ENCODE results near the gene ADAM30. TPM values are rescaled to one million over a fixed set of nuclear protein-coding genes. Genes with fewer than 3 reads are reported as not detected.

Gene ADAM30
- total and polyA plus RNA-seq, 2 of the 13 experiments (the other 11 are each of a cell fraction or from before 2014, with no cell fraction given): not detected

DNA sequence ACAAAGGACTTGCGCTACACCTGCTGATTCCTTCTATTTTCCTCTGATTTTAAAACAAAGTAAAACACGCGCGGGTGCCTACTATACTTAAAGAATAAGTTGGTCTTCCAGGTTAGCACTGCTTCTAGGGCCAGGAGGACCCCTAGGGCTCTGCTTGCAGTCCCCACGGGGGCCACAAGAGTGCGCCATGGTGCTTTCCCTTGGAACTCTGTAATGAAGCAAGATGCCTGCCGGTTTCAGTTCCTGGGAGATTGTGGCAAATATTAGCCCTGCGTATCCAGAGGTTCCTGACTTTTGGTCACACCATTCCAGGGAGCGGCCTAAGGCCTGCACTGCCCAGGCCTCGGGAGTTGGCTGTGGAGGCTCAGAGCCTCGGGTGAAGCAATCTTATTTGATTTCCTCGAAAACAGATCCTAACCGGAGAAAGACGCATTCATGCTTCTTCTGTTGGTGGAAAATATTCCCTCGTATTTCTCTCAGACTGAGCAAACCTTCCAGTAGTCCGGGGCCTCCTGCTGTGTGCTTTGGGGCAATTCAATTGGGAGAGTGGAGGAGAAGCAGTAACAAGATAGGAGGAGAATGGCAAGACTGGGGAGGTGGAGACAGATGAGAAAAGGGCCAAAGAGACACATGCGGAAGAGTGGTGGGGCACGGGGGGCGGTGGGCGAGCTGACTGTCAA is 25.3 kb downstream of the ADAM30 start (continued):
- TF ChIP-seq MIXL1 (CRISPR knock-in tag; IDR thresholded peaks at IDR 0.05) (peak; percentile 75; the same call in 1 of the 2 replicates), ZNF225 (CRISPR knock-in tag; IDR thresholded peaks at IDR 0.05) (no peak), ZBTB21 (CRISPR knock-in tag; IDR thresholded peaks at IDR 0.05) (no peak), STAT6 (CRISPR knock-in tag; IDR thresholded peaks at IDR 0.05; ENCODE audit: borderline replicate concordance) (no peak), WIZ (CRISPR knock-in tag; IDR thresholded peaks at IDR 0.05) (no peak), ZNF564 (CRISPR knock-in tag; IDR thresholded peaks at IDR 0.05) (no peak), TBL1XR1 (IDR thresholded peaks at IDR 0.05; ENCODE audit: borderline replicate concordance, low read length, partially characterized antibody) (no peak), HNRNPH1 (optimal IDR thresholded peaks at IDR 0.05; ENCODE audit: low read depth, low read length) (no peak), ZNF562 (CRISPR knock-in tag; IDR thresholded peaks at IDR 0.05; ENCODE audit: borderline replicate concordance) (no peak), SP4 (CRISPR knock-in tag; IDR thresholded peaks at IDR 0.05) (no peak), ZNF10 (CRISPR knock-in tag; IDR thresholded peaks at IDR 0.05; ENCODE audit: borderline replicate concordance, low read depth) (no peak), TARDBP (CRISPR knock-in tag; IDR thresholded peaks at IDR 0.05) (no peak), TEAD3 (CRISPR knock-in tag; optimal IDR thresholded peaks at IDR 0.05; ENCODE audit: borderline replicate concordance) (peak; percentile 58), RFX1 (IDR thresholded peaks at IDR 0.05) (no peak), ESRRA (CRISPR knock-in tag; IDR thresholded peaks at IDR 0.05; ENCODE audit: low read depth) (no peak), POLR2AphosphoS2 (IDR thresholded peaks at IDR 0.05; ENCODE audit: low read depth, low read length) (no peak), IRX3 (CRISPR knock-in tag; IDR thresholded peaks at IDR 0.05; ENCODE audit: borderline replicate concordance, low read depth) (no peak), ZNF451 (CRISPR knock-in tag; IDR thresholded peaks at IDR 0.05) (no peak), GATAD2A (CRISPR knock-in tag; IDR thresholded peaks at IDR 0.05) (0 out of 2 replicates have a peak, but pooled peaks have one; percentile 13), ZMYM2 (CRISPR knock-in tag; IDR thresholded peaks at IDR 0.05) (no peak), RARG (CRISPR knock-in tag; IDR thresholded peaks at IDR 0.05; ENCODE audit: low read depth) (no peak), U2AF2 (IDR thresholded peaks at IDR 0.05; ENCODE audit: low read depth, low read length) (no peak)
- TF ChIP-seq, protein P1, sequence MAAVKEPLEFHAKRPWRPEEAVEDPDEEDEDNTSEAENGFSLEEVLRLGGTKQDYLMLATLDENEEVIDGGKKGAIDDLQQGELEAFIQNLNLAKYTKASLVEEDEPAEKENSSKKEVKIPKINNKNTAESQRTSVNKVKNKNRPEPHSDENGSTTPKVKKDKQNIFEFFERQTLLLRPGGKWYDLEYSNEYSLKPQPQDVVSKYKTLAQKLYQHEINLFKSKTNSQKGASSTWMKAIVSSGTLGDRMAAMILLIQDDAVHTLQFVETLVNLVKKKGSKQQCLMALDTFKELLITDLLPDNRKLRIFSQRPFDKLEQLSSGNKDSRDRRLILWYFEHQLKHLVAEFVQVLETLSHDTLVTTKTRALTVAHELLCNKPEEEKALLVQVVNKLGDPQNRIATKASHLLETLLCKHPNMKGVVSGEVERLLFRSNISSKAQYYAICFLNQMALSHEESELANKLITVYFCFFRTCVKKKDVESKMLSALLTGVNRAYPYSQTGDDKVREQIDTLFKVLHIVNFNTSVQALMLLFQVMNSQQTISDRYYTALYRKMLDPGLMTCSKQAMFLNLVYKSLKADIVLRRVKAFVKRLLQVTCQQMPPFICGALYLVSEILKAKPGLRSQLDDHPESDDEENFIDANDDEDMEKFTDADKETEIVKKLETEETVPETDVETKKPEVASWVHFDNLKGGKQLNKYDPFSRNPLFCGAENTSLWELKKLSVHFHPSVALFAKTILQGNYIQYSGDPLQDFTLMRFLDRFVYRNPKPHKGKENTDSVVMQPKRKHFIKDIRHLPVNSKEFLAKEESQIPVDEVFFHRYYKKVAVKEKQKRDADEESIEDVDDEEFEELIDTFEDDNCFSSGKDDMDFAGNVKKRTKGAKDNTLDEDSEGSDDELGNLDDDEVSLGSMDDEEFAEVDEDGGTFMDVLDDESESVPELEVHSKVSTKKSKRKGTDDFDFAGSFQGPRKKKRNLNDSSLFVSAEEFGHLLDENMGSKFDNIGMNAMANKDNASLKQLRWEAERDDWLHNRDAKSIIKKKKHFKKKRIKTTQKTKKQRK (IDR thresholded peaks at IDR 0.05; ENCODE audit: low read length): no peak
- TF ChIP-seq, protein P2, sequence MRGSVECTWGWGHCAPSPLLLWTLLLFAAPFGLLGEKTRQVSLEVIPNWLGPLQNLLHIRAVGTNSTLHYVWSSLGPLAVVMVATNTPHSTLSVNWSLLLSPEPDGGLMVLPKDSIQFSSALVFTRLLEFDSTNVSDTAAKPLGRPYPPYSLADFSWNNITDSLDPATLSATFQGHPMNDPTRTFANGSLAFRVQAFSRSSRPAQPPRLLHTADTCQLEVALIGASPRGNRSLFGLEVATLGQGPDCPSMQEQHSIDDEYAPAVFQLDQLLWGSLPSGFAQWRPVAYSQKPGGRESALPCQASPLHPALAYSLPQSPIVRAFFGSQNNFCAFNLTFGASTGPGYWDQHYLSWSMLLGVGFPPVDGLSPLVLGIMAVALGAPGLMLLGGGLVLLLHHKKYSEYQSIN (CRISPR knock-in tag; IDR thresholded peaks at IDR 0.05; ENCODE audit: borderline replicate concordance): no peak
- TF ChIP-seq, protein P3, sequence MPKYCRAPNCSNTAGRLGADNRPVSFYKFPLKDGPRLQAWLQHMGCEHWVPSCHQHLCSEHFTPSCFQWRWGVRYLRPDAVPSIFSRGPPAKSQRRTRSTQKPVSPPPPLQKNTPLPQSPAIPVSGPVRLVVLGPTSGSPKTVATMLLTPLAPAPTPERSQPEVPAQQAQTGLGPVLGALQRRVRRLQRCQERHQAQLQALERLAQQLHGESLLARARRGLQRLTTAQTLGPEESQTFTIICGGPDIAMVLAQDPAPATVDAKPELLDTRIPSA (CRISPR knock-in tag; IDR thresholded peaks at IDR 0.05; ENCODE audit: borderline replicate concordance): no peak

Measured in HepG2 (cell line).